Skeletal muscle satellite cell (primary cell): ENCODE measurements around the gene AXL.

Experiments
- H3K27me3 ChIP-seq: 2 replicates; pipeline ENCODE4 v1.7.0; 2013; ENCODE audit warnings: low read length; ENCODE audit not compliant: control insufficient read depth, insufficient read depth
- H3K36me3 ChIP-seq: 2 replicates; pipeline ENCODE4 v1.7.0; 2013; ENCODE audit warnings: mild to moderate bottlenecking, control low read depth, low read length; ENCODE audit not compliant: insufficient read depth
- H3K4me1 ChIP-seq: 2 replicates; pipeline ENCODE4 v1.7.0; 2013; ENCODE audit warnings: low read length; ENCODE audit not compliant: control insufficient read depth, insufficient read depth
- H3K4me2 ChIP-seq: 2 replicates; pipeline ENCODE4 v1.7.0; 2013; ENCODE audit warnings: mild to moderate bottlenecking, low read length
- H3K4me3 ChIP-seq: 2 replicates; pipeline ENCODE4 v1.7.0; 2013; ENCODE audit warnings: low read length
- H3K9ac ChIP-seq: 2 replicates; pipeline ENCODE4 v1.7.0; 2013; ENCODE audit warnings: mild to moderate bottlenecking, low read depth, low read length, moderate library complexity
- H3K9me3 ChIP-seq: replicated peaks from 2 replicates; pipeline ENCODE4 v1.7.0; 2013; ENCODE audit warnings: mild to moderate bottlenecking, control low read depth, low read length

Gene AXL

DNA sequence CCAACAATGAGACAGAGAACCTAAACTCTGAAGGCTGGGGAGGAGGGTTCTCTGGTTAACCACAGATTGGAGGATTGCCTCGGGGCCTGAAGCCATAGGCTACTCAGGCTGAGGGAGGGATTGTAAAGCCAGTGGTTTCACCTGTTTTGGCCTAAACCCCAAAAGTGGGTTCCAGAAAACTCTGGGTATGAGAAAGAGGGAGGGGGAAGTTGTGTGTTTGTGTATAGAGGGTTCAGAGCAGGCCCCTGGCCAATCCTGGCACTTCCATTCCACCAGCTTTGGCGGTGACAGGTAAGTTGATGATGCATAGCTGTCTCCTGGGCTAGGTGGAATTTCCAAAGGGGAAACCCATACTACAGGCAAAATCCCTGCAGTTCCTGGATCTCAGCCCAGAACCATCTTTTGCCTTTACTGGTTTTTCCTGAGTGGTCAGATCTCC lies 77.4 kb downstream of the AXL start:
- no peak overlapping the region for H3K9ac ChIP-seq
- no peak overlapping the region for H3K4me3 ChIP-seq
- peaks cover 34% of the 10 kb centered on the region for H3K4me1 ChIP-seq
- no peak overlapping the region for H3K4me2 ChIP-seq
- H3K27me3 ChIP-seq = no peaks in the 10 kb centered on the region
- H3K9me3 ChIP-seq = no peaks in the 10 kb centered on the region
- peaks cover 96% of the 10 kb centered on the region for H3K36me3 ChIP-seq

GRCh38 chr19:41297628-41298347 lies 78.8 kb downstream of the AXL start:
- no peaks in the 10 kb centered on the region for H3K9me3 ChIP-seq
- H3K27me3 ChIP-seq = no peaks in the 10 kb centered on the region
- no peak overlapping the region for H3K4me3 ChIP-seq
- H3K36me3 ChIP-seq = peaks cover 94% of the 10 kb centered on the region
- peak overlapping the region; percentile 1 for H3K4me2 ChIP-seq
- peaks cover 34% of the 10 kb centered on the region for H3K4me1 ChIP-seq
- H3K9ac ChIP-seq = peak overlapping the region; percentile 74

GRCh38 chr19:41298348-41298964 lies 79.4 kb downstream of the AXL start:
- H3K4me2 ChIP-seq = peak overlapping the region; percentile 37
- H3K4me1 ChIP-seq = peaks cover 34% of the 10 kb centered on the region
- no peaks in the 10 kb centered on the region for H3K9me3 ChIP-seq
- peak overlapping the region; percentile 9 for H3K4me3 ChIP-seq
- H3K36me3 ChIP-seq = peaks cover 94% of the 10 kb centered on the region
- peak overlapping the region; percentile 74 for H3K9ac ChIP-seq
- H3K27me3 ChIP-seq = no peaks in the 10 kb centered on the region

- Histone ChIP-seq H3K27me3 (no peaks in the 10 kb centered on the region), H3K4me1 (peaks cover 34% of the 10 kb centered on the region), H3K9ac (peak overlapping the region; percentile 65), H3K4me3 (peak overlapping the region; percentile 9), H3K4me2 (peak overlapping the region; percentile 37), H3K36me3 (peaks cover 94% of the 10 kb centered on the region), H3K9me3 (no peaks in the 10 kb centered on the region)
These were observed 80.2 kb downstream of the AXL start for GRCh38 chr19:41299046-41299754.

- Histone ChIP-seq H3K4me1 (peaks cover 34% of the 10 kb centered on the region), H3K4me3 (no peak overlapping the region), H3K9me3 (no peaks in the 10 kb centered on the region), H3K36me3 (peaks cover 94% of the 10 kb centered on the region), H3K9ac (peak overlapping the region; percentile 65), H3K4me2 (peak overlapping the region; percentile 37), H3K27me3 (no peaks in the 10 kb centered on the region)
These were observed 80.7 kb downstream of the AXL start for GRCh38 chr19:41299755-41300089.

DNA sequence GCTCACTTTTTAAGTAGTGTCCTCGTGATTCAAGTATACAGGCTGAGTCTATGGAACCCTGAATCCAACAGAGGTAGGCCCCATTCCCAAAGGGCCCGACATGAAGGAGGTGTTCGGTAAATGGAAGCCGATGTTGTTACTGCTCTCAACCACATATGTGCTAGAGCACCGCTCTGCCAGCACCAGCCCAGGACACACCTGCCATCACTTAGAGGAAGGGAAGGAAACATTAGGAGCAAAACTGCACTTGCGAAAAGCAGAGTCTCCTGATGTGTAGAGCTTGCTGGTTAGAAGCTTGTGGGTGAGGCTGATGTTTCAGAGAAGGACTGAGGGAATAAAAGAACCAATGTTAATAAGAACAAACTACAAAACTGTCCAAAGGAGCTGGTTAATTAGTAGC lies 81.5 kb downstream of the AXL start:
- Histone ChIP-seq H3K4me2 (no peak overlapping the region), H3K4me1 (peaks cover 34% of the 10 kb centered on the region), H3K4me3 (no peak overlapping the region), H3K9me3 (no peaks in the 10 kb centered on the region), H3K36me3 (peaks cover 93% of the 10 kb centered on the region), H3K9ac (peak overlapping the region; percentile 7), H3K27me3 (no peaks in the 10 kb centered on the region)

DNA sequence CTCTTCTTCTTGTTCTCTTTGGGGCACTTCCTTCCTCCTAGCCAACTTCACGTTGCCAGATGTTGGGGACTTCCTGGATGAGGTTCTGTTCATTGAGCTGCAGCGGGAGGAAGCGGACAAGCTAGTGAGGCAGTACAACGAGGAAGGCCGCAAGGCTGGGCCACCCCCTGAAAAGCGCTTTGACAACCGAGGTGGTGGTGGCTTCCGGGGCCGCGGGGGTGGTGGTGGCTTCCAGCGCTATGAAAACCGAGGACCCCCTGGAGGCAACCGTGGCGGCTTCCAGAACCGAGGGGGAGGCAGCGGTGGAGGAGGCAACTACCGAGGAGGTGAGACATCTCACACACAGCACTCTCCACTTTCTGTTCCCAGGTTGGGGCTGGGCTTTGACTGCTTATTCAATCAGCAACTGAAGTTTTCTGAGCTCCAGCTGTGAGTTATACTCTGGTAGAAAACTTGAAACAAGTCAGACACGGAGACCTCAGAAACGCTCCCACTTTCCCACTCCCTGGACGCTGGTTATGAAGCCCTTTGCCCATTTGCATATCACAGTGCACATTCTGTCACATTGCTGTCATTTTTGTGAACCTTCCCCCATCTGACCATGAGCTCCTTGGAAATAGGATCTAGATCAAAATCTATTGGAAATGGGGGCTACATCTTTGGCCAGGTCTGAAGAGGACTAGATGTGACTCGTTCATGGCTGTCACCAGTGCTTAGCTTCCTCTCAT lies 83.8 kb downstream of the AXL start:
- Histone ChIP-seq H3K4me2 (no peak overlapping the region), H3K36me3 (peaks cover 92% of the 10 kb centered on the region), H3K9ac (no peak overlapping the region), H3K4me3 (no peak overlapping the region), H3K9me3 (no peaks in the 10 kb centered on the region), H3K4me1 (peaks cover 24% of the 10 kb centered on the region), H3K27me3 (no peaks in the 10 kb centered on the region)

DNA sequence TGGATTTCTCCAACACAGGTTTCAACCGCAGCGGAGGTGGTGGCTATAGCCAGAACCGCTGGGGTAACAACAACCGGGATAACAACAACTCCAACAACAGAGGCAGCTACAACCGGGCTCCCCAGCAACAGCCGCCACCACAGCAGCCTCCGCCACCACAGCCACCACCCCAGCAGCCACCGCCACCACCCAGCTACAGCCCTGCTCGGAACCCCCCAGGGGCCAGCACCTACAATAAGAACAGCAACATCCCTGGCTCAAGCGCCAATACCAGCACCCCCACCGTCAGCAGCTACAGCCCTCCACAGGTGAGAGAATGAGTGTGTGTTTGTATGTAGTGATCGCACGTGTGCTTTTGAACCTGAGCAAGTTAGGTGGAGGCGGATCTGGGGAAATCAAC lies 84.9 kb downstream of the AXL start:
- Histone ChIP-seq H3K4me3 (no peak overlapping the region), H3K4me1 (peaks cover 21% of the 10 kb centered on the region), H3K36me3 (peaks cover 88% of the 10 kb centered on the region)

GRCh38 chr19:41304706-41305483 lies 85.9 kb downstream of the AXL start:
- peaks cover 81% of the 10 kb centered on the region for H3K36me3 ChIP-seq
- no peak overlapping the region for H3K9ac ChIP-seq
- H3K4me3 ChIP-seq = no peak overlapping the region
- no peak overlapping the region for H3K4me2 ChIP-seq
- no peaks in the 10 kb centered on the region for H3K27me3 ChIP-seq
- no peaks in the 10 kb centered on the region for H3K9me3 ChIP-seq
- H3K4me1 ChIP-seq = peaks cover 17% of the 10 kb centered on the region

More for the DNA sequence above, 84.9 kb downstream of the AXL start:
- Histone ChIP-seq H3K9me3 (no peaks in the 10 kb centered on the region), H3K27me3 (no peaks in the 10 kb centered on the region), H3K9ac (no peak overlapping the region), H3K4me2 (no peak overlapping the region)

GRCh38 chr19:41305927-41306793 lies 87.1 kb downstream of the AXL start:
- peaks cover 17% of the 10 kb centered on the region for H3K4me1 ChIP-seq

More at GRCh38 chr19:41305927-41306793, 87.1 kb downstream of the AXL start:
- Histone ChIP-seq H3K4me3 (no peak overlapping the region), H3K36me3 (peaks cover 68% of the 10 kb centered on the region), H3K9me3 (no peaks in the 10 kb centered on the region), H3K9ac (no peak overlapping the region), H3K27me3 (no peaks in the 10 kb centered on the region), H3K4me2 (no peak overlapping the region)
